Fibroblast of pulmonary artery (primary cell): ENCODE results near the gene ADAMTS2.

Source experiments
- DNase-seq: peaks from one replicate; pipeline ENCODE4 v3.0.0-alpha.2; 2010; ENCODE audit warnings: low read depth
- H3K4me3 ChIP-seq: replicated peaks from 2 replicates; pipeline ENCODE4 v1.5.1; 2011; ENCODE audit warnings: low read depth, mild to moderate bottlenecking, control low read depth, low read length, moderate library complexity
- TF ChIP-seq, protein P1 (sequence below): IDR thresholded peaks from 2 replicates; pipeline ENCODE4 v1.5.1; 2011; ENCODE audit warnings: mild to moderate bottlenecking, control low read depth, low read length, inconsistent platforms; ENCODE audit errors: missing control alignments

ADAMTS2 gene

DNA sequence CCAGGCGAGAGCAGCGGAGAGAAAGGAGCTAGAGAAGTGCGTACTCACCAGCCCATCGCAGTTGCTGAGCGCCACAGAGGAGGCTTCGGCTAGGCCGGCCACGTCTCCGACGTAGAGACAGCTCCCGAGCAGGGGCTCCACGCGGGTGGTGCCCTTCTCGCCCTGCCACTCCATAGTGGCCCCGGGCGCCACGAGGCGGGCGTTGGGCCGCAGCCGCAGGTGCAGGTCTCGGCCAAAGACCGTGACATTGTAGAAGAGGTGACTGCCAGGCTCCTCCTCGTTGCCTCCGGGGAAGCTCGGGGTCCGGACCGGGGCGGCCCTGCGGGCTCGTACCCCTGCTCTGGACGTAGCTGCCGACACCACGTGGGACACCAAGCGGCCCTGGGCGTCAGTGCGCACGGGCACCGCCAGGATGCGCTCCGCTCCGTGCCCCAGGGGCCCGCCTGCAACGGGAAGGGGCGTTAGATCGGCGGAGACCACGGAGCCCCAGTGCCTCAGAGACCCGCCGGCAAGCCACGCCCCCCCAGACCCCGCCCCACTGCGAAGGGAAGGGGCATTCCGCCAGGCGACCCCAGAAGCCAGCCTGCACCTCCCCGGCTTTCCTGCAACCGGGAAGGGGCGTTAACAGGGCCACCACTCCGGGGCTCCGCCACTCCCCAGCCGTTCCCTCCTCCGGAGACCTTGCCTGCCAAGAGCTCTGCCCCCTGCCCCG lies 1.4 kb downstream of the ADAMTS2 start:
- TF ChIP-seq, protein P1, sequence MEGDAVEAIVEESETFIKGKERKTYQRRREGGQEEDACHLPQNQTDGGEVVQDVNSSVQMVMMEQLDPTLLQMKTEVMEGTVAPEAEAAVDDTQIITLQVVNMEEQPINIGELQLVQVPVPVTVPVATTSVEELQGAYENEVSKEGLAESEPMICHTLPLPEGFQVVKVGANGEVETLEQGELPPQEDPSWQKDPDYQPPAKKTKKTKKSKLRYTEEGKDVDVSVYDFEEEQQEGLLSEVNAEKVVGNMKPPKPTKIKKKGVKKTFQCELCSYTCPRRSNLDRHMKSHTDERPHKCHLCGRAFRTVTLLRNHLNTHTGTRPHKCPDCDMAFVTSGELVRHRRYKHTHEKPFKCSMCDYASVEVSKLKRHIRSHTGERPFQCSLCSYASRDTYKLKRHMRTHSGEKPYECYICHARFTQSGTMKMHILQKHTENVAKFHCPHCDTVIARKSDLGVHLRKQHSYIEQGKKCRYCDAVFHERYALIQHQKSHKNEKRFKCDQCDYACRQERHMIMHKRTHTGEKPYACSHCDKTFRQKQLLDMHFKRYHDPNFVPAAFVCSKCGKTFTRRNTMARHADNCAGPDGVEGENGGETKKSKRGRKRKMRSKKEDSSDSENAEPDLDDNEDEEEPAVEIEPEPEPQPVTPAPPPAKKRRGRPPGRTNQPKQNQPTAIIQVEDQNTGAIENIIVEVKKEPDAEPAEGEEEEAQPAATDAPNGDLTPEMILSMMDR = peak; percentile 52
- peak overlapping the region; percentile 86 for H3K4me3 ChIP-seq
- DNase-seq = peak; percentile 62

DNA sequence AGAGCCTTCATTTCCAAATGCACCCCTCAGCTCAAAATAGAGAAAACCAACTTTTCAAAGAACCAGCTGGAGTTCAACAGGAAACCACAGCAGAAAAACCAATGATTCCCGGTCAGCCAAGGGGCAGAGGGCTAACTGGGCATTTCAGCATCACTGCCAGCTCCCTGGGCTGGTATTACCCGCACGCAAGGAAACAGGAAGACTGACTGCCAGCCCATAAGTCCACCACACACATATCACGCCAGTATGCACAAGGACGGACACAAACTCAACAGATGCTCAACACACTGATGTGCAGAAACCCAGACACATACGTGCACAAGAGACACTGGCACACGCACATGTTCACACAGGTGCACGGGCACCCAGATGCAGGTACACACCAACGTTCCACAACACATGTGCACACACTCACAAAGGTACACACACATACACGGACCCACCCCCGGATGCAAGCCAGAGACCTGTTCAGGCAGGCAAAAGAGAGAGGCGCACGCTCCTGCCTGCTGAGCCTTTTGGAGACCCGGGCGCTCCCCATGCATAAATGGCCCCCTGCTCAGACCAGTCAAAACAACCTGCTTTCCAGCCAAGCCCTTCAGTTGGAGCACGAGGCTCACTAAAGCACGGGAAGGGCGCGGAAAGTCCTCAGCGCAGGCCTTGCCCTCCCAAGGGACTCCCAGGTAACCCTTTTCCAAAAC lies 2.1 kb downstream of the ADAMTS2 start:
- no peak for DNase-seq
- peak overlapping the region; percentile 86 for H3K4me3 ChIP-seq
- TF ChIP-seq, protein P1 = no peak

DNA sequence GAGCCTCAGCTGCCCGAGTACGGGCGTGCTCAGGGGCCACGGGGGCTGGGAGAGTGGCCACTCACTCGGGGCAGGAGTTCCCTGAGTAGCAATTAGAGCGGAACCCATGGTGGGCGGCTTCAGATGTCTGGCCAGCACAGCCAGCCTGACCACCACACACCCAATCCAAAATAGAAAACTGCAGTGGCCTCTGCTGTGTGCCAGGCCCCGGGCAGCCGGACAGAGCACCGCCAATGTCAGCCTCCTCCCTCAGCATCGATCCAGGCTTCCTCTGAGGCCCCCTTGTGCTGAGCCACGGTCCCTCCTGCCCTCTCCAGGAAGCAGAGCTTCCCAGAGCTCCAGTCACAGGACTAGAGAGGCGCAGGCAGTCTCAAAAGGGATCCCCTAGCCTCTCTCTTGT lies 2.7 kb downstream of the ADAMTS2 start:
- H3K4me3 ChIP-seq = peak overlapping the region; percentile 86
- DNase-seq = peak; percentile 68
- TF ChIP-seq, protein P1 = peak; percentile 61

DNA sequence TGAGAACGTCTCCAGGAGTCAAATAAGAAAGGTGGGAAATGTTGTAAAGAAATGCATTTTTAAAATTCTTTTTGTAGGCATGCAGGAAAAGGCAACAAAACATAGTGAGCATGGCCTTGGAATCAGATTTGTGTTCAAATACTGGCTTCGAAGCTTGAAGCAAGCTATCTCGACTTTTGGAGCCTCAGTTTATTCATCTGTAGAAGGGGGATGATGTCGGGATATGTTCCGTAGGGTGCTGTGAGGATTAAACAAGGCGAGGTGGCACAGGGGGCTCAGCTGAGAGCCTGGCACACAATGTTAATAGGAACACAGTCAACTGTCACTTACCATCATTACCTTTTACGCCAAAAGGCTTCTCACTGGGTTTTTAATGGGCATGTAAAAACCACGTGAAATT lies 4.8 kb downstream of the ADAMTS2 start:
- TF ChIP-seq, protein P1 = no peak
- no peak overlapping the region for H3K4me3 ChIP-seq
- DNase-seq = no peak

DNA sequence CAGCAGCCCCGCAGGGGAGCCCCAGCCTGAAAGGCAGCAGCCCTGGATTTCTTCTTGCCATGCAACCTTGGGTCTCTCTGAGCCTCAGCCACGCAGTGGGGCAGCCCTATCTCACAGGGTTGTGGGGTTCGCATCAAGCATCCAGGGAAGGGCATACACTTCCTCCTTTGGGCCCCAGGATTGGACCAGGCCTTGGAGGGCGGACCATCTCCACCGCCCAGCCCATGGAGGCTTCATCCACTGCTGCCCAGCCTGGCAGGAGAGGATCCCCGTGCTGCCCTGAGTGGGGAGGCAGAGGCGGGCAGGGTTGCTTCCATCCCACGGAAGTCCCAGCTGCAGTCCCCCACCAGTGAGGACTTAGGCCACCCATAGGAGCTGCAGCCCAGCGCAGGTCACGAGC lies 5.3 kb downstream of the ADAMTS2 start:
- TF ChIP-seq, protein P1 = no peak
- H3K4me3 ChIP-seq = no peak overlapping the region
- no peak for DNase-seq

DNA sequence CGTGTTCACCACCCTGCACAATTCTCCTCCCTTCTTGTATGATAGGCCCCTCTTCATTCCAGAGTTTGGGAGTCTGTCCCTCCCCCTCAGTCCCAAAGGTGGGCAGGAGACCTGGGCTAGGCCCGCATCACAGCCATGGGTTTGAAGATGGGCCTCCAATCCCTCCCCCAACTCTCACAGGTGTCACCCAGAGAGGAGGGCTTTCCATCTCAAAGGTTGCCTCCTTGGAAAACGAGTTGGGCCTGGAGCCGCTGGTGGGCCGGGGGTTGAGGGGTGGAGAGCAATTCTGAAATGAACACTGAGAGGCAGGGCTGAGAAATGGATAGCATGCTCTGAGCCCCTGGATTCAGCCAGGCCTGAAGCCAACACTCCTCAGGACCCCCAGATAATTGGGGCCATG lies 6.2 kb downstream of the ADAMTS2 start:
- H3K4me3 ChIP-seq = no peak overlapping the region
- no peak for DNase-seq
- TF ChIP-seq, protein P1 = no peak
